HUES48 (cell line): ENCODE results near the gene FAM177A1.

Experiments
- H3K27ac ChIP-seq: one replicate; pipeline ENCODE4 v1.7.0; 2013; ENCODE audit warnings: low read depth, low read length, inconsistent platforms
- H3K27me3 ChIP-seq: 2 replicates; pipeline ENCODE4 v1.6.1; 2013; ENCODE audit warnings: mild to moderate bottlenecking, low read length; ENCODE audit not compliant: control insufficient read depth, insufficient read depth
- H3K36me3 ChIP-seq: 2 replicates; pipeline ENCODE4 v1.6.1; 2013; ENCODE audit warnings: low read length; ENCODE audit not compliant: control insufficient read depth, insufficient read depth
- H3K4me1 ChIP-seq: 2 replicates; pipeline ENCODE4 v1.6.1; 2013; ENCODE audit warnings: mild to moderate bottlenecking, low read length; ENCODE audit not compliant: control insufficient read depth, insufficient read depth
- H3K4me3 ChIP-seq: 2 replicates; pipeline ENCODE4 v1.5.1; 2013; ENCODE audit warnings: mild to moderate bottlenecking, low read depth, low read length
- H3K9ac ChIP-seq: 2 replicates; pipeline ENCODE4 v1.6.1; 2013; ENCODE audit warnings: mild to moderate bottlenecking, low read depth, low read length, moderate library complexity
- H3K9me3 ChIP-seq: 2 replicates; pipeline ENCODE4 v1.6.1; 2013; ENCODE audit warnings: low read length; ENCODE audit not compliant: control insufficient read depth, insufficient read depth

FAM177A1 gene

GRCh38 chr14:35124127-35124526 is 78.1 kb downstream of the FAM177A1 start:
- Histone ChIP-seq H3K4me3 (peak overlapping the region; percentile 89; the same call in 1 of the 2 replicates), H3K27me3 (no peaks in the 10 kb centered on the region), H3K4me1 (peaks cover 8% of the 10 kb centered on the region; the same call in 1 of the 2 replicates), H3K36me3 (peaks cover 11% of the 10 kb centered on the region), H3K9ac (no peak overlapping the region), H3K9me3 (no peaks in the 10 kb centered on the region), H3K27ac (no peak overlapping the region)
